SIG-M5 (cell line): ENCODE measurements around the gene TBX4.
"Not testable (repeated sequence)": the region's sequence is repeated elsewhere in the genome, so short reads cannot be mapped to it uniquely, and the experiment has no call there.

Experiments
- DNase-seq: peaks from one replicate; lab custom pipeline; 2025; lab: John Stamatoyannopoulos, UW

Gene TBX4

DNA sequence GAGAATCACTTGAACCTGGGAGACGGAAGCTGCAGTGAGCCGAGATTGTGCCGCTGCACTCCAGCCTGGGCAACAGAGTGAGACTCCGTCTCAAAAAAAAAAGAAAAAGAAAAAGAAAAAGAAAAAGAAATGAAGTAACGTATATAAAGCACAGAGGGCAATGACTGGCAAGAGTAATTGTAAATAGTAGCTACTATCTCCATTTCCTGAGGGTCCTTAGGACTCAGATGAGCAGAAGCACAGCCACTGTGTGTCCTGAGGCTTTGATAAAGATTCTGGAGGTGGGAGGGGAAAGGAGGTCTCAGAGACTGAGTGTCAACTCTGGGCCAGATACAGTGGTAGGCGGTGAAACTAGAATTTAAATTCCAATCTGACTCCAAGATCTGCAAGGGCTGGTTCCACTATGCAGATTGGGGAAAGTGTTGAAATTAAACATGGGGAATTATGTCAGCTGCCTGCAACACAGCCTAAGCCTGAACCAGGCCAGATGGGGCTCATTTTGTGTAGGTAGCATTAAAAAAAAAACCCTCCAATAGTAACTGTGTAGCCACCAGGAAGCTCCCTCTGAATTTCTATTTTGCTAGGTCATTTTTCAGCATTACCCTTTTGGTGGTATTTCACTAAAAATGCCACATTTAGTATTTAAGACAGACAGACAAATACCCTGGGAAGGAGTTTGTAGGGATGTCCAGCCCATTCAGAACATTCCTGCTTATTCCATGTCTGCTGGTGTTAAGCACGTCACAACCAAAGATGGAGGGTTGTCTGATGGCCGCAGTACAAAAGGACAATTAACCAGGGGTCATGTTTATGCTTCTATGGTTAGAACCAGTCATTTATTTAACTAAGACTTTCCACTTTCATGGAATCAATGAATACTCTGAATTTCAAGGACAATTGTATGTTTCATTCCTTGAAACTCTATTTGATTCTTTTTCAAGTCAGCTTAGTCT is 46.1 kb downstream of the TBX4 start:
- no peak for DNase-seq

DNA sequence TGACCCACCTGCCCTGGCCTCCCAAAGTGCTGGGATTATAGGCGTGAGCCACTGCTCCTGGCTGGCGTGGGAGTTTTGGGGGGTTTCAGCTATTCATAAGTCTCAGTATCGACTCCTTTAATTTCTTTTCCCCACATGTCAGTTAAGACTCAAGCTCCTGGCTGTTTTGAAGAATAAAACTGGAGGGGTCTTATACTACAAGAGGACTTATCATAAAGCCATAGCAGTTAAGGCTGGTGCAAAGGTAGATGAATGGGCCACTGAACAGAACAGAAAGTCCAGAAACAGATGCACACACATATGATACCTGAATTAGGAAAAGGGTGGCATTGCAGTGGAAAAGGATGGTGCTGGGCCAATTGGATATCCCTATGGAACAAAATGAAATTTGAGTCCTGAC is 47.4 kb downstream of the TBX4 start:
- DNase-seq, result no peak

DNA sequence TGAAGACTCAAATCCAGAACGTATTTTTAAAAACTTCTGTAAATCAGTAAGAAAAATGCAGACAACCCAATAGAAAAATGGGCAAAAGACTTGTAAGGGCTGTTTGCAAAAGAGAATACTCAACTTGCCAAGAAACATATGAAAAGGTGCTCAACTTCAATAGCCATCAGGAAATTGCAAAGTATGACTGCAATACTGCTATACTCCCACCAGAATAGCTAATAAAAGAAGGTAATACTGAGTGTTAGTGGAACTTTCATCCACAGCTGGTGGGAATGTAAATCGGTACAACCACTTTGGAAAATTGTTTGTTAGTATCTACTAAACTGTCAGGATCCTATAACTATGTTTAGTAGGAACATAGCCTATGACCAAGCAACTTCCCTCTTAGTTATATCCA is 48.1 kb downstream of the TBX4 start:
- DNase-seq, result no peak

DNA sequence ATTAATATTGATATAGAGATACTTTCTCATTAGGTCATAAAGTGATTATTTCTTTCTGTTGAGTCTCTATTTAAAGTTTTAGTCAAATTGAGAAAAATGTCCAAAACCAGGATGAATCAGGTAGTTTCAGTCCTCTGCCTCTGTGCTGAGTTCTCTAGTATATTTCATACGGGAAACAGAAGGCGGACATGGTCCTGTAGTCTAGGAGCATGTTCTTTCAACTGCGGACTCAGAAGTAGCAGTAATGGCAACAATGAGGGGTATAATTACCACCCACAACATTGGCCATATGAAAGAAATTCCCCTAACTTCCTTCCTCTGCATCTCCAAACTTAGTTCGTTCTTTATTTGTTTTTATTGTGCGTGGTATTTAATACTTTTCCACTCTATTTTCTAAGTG is 50.1 kb downstream of the TBX4 start:
- DNase-seq, result no peak

DNA sequence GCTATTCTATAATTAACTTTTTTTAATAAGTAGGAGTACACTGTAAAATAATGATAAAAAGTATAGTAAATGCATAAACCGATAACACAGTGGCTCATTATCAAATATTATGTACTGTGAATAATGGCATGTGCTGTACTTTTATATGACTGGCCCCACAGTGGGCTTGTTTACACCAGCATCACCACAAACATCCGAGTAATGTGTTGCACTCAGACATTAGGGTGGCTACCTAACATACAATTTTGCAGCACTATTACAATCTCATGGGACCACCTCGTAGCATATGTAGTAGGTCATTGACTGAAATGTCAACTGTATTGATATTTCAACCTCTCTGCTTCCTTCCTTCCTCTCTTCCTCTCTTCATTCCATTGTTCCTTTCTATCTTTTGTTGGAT is 51.7 kb downstream of the TBX4 start:
- DNase-seq, result no peak

DNA sequence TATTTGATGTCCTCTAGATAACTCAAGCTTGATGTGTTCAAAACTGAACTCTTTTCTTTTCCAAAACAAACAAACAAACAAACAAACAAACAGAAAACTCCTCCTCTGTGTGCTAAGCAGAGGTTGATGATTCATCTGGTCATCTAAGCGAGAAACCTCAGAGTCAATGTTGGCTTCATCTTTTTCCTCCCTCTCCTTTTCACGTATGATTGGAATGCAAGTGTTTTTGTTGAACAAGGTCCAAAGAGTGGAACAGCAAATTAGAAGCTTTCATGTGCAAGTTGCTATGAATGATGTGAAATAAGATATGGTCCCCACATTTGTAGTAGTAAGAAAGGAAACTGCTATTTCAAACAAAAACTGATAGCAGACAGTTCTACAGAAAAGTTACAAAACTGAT is 52.5 kb downstream of the TBX4 start:
- DNase-seq, result no peak

DNA sequence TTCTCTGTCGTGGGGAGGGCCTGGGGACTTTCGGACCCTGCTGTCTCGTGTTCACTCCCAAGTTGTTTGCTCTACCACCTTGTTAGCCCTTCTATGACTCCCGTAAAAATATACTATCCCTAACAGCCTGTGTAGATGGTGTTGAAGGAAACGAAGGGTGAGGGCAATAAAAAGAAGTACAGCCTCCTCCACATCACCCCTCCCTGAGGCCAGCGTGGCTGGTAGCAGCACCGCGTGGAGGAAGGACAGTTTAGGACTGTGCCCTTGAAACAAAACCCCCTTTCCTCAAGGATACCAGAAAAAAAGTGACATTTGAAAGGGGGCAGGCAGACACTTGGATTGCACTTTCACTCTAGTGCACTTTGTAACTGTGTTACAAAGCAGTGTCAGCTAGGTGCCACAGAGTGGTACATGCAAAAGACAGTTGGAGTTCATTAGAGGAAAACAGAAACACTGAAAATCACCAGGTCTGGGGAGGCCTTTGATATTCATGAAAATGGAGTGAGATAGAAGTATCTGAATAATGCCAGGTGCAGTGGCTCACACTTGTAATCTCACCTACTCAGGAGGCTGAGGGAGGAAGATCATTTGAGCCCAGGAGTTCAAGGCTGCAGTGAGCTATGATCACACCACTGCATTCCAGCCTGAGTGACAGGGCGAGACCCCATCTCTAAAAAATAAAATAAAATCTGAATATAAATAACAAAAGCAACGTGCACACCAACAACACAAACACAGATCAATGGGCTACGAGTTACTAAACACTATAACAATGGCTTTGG is 53.8 kb downstream of the TBX4 start:
- no peak for DNase-seq

DNA sequence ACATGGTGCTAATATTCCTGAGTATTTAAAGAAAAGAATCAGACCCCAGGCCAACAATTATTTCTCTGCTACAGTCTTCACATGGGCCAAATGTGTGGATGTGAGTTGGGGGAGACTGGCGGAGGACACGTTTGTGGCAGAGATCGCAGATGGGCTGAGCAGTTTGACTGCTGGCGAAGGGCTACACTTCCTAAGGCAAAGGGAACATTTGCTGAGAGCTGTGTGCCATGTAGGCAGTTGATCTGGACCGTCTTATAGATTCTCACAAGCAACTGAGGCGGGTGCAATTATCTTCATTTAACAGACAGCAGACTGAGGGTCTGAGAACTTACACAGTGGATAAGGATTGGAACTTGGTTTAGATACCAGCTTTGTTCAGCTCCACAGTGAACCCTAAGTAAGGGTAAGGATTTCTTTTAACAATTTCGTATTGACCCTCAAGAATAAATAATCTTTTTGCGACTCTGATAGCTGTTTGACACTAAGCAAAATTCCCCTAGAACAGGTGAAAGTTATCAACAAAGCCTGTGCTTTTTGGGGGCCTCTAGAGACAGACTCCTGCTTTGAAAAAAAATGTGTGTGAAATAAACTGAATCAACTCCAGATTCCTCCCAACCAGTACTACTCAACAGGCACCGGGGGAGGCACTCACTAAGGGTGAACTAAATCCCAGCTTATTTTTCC is 55.3 kb downstream of the TBX4 start:
- no peak for DNase-seq

DNA sequence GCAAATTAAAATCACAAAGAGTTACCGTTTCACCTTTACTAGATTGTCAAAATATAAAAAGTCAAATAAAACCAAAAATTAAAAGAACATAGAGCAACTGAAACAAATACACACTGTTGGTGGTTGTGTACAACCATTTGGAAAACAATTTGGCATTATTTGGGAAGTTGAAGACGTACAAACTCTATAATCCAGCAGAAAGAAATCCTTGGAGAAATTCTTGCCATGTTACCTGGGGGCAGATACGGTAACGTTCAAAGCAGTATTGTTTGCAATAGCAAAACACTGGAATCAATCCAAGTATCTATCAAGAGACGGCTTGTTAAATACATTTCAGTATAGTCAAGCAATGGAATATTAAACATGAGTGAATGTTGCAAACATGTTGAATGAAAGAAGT is 56.7 kb downstream of the TBX4 start:
- DNase-seq, result no peak

DNA sequence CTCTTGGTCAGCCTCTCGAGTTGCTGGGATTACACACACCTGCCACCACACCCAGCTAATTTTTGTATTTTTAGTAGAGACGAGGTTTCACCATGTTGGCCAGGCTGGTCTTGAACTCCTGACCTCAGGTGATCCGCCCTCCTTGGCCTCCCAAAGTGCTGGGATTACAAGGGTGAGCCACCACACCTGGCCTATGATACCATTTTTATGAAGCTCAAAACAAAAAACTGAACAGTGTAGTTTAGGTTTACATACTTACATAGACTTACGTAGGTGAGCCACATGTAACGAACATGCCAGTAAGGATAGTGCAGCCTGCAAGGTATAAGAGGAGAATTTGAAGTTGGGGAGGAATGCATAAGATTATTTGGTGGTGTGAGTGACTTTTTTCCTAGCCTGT is 57.2 kb downstream of the TBX4 start:
- not testable (repeated sequence) for DNase-seq

DNA sequence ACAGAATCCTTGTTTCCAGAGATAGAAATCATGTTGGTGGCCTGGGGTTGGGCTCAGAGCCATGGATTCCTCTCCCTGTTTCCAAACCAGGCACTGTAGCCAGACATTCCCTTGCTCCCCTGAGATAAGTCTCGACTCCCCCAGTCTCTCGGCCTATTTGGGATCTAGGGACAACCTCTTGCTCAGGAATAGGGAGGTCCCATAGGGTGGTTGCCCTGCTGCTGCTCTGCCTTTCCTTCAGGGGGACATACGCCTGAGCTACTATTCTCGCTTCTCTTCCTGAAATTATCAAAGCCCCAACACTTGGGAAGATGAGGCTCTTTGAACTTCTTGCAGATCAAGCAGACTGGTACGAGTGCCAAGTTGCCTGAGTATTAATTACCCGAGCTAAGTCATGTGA is 58.0 kb downstream of the TBX4 start:
- no peak for DNase-seq

DNA sequence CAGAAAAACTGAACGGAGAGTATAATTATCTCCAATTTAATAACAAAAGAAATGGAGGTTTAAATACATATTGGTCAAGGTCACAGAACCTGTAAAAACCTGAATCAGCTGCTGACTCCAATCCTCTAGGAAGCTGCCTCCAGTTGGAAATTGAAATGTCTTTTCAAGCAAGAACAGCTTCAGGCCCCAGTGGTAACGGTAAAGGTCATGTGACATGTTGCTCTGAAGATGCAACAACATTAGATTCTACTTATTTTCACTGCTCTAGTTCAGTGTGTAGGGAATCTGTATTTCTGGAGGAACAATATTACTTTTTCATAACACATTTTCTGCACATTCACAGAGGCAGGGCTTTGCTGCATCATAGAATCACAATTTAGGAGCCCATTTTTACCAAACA is 58.8 kb downstream of the TBX4 start:
- DNase-seq, result no peak

DNA sequence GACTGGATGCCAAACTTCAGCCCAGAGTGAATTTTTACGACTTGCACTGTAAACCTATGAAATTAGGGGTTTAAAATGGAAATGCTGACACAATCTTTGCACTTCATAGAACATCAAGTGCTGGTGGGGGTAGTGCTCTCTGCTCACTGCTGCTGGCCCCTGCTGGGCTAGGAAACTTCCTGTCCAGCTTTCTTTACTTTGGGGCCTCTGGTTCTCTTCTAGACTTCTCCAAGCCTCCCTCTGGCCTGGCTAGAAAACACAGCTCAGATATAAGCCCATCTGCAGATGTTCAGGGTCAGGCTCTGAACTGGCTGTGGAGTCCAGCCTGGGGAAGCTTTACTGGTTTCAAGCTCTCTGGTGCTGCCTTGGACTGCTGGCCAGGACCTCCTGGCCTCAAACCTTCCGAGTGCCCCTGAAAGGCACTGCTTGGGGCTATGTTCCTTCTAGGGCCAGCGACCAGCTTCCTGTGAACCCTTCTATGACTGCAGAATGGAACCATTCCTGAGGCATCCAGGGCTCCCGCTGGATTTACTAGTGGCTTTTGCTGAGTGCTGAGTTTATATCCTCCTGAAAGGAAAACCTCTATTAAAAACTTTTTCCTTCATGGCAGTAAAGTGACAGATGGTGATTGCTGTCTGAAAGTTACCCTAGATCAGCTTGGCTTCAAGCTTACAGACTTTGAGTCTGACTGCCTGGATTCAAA is 59.4 kb downstream of the TBX4 start:
- DNase-seq, result no peak

DNA sequence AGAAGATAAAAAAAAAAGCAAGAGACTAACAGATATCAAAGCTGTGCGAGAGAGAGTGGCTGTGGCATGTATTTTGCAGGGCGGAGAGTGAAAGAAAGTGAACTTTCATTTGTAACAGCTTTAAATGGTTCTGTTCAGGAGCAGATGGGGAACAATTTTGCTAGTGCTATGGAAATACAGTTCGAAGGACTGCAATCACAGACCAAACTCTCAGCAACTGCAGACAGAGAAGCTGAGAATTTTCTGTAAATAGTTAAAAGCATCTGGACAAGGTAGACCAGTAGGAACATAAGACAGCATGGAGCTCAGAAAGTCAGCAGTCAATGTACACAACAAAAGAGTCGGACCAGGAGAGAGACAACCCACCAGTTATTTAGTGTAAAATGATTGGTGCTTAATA is 62.3 kb downstream of the TBX4 start:
- no peak for DNase-seq

DNA sequence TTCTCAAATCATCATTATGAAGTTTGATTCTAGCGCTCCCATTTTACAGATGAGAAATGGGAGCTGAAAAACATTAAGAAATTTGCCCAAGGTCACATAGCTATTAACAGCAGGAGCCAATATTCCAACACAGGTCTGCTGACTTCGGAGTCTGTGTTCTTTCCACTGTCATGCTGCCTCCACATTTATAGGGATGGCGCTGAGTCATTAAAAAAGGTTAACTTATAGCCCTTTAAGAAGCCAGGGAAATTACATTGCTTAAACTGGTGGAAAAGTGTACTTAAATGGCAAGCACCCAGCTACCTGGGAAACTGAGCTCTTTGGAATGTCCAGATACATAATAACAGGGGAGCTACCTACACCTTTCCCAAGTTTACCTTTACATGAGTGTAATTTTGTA is 65.0 kb downstream of the TBX4 start:
- DNase-seq, result no peak

DNA sequence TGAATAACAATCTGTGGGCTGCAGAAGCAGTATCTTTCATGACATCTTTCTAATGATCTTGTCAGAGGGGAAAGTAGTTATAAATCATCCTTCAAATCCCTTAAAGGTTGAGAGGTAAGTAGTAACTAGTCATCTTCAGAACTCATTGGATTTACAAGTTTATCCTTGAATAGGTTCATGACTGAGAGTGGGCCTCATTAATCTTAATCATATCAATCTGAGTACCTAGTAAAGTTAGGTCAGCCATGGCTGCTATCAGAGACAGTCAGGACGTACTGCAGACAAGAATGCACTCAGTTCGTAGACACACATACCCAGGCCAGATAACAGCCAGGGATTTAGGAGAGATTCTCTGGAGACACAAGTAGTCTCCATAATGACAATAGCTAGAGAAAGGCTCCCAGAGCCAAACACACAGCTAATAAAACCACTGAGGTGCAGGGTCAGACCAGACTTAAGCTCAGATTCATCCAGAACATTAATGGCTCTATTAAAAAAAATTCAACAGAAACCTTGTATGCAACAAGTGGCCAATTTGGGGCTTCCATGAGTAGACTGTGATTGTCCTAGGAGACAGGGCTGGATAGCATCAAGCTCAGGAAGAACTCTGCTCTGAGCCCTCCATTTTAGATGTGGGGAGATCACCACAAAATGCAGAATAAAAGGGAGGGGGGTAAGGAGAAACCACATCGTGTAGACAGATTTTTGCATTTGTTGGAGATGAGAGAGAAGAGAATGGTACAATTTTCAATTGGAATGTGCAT is 65.8 kb downstream of the TBX4 start:
- DNase-seq, result no peak

DNA sequence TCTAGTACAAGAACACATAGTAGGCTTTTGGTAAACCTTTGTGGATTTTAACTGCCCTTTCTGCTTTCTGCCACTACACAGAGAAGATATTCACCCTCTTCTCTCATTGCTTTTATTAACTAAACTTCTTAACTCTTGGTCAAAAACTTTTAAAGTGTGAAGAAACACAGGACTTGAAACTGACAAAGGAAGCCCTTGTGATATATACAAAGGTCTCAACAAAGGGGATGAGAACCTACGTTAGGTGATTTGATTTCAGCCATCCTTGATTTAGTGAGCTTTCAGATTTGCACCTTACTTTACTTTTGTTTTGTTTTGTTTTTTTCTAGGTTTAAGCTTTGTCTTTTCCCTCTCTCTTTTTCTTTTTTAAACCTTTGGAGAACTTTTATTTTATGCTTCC is 66.9 kb downstream of the TBX4 start:
- no peak for DNase-seq

DNA sequence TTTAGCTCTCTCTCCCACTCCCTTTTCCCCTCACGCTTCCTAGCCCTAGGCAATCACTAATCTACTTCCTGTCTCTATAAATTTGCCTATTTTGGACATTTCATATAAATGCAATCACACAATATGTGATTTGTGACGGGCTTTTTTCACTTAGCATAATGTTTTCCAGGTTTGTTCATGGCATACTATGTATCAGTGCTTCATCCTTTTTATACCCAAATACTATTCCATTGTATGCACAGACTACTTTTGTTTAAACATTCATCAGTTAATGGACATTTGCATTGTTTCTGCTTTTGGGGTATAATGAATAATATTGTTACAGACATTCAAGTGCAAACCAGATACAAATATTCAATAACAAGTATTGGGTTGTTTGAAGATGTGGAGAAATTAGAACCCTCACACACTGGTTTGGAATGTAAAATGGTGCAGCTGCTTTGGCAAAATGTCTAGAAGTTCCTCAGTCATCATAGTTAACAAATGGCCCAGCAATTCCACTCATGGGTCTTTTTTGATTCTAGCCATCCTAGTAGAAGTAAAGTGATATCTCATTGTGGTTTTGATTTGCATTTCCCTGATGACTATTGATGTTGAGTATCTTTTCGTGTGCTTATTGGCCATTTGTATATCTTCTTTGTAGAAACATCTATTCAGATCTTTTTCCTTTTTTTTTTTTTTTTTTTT is 67.7 kb downstream of the TBX4 start:
- no peak for DNase-seq

DNA sequence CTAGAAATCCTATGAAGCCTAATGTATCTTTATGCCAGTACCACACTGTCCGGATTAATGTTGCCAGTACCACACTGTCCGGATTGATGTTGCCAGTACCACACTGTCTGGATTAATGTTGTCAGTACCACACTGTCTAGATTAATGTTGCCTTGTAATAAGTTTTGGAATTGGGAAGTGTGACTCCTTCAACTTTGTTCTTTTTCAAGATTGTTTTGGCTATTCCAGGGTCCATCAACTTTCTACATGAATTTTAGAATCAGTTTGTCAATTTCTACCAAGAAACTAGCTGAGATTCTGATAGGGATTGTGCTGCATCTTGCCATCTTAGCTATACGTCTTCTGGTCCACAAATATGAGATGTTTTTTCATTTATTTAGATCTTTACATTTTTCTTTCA is 68.7 kb downstream of the TBX4 start:
- no peak for DNase-seq

DNA sequence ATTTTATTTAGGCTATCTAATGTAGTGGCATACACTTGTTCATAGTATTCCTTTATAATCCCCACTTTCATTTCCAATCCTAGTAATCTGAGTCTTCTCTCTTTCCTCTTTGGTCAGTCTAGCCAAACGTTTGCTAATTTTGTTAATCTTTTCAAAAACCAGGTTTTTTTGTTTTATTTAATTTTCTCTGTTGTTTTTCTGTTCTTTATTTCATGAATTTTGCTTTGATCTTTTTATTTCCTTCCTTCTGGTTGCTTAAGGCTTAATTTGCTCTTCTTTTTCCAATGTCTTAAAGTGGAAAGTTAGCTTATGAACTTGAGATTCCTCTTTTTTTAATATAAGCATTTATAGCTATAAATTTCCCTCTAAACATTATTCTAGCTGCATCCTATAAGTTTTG is 69.9 kb downstream of the TBX4 start:
- DNase-seq, result no peak

DNA sequence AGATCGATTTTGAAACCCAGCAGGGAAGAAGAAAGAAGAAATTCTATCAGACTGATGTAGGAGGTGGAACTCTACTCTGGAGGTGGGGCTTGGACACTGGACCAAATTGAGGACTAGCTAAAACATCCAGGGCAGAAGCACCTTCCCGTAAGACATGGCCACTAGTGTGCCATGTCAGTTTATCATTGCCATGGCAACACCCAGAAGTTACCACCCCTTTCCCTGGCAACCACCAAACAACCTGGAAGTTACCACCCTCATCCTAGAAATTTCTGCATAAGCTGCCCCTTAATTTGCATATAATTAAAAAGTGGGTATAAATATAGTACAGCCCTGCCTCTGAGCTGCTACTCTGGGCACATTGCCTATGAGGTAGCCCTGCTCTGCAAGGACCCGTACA is 72.1 kb downstream of the TBX4 start:
- no peak for DNase-seq
